Sigmoid colon (tissue), 7 donors: ENCODE results near the gene KAZN. TPM values are rescaled to one million over a fixed set of nuclear protein-coding genes. Genes with fewer than 3 reads are reported as not detected.

ENCODE experiments used
- DNase-seq: peaks from one replicate; pipeline ENCODE4 v3.0.0-alpha.2; 2019
- H3K27ac ChIP-seq, 4 donors: fragments of 200-600 bp; sonication (generic); one replicate each; pipeline ENCODE4 v1.5.1; 2016 to 2019; ENCODE audit warnings: mild to moderate bottlenecking in 1 of 4
- H3K27me3 ChIP-seq, 3 donors: fragments of 200-600 bp; sonication (generic); one replicate each; pipeline ENCODE4 v1.5.1; 2019; ENCODE audit warnings: mild to moderate bottlenecking in 1 of 3
- H3K36me3 ChIP-seq, 4 donors: fragments of 200-600 bp; sonication (generic); one replicate each; pipeline ENCODE4 v1.5.1; 2016 to 2019
- H3K4me1 ChIP-seq, 4 donors: fragments of 200-600 bp; sonication (generic); one replicate each; pipeline ENCODE4 v1.5.1; 2017 to 2019
- H3K4me3 ChIP-seq, 4 donors: fragments of 200-600 bp; sonication (generic); one replicate each; pipeline ENCODE4 v1.5.1; 2017 to 2019; ENCODE audit warnings: mild to moderate bottlenecking in 2 of 4, moderate library complexity in 1 of 4
- H3K9me3 ChIP-seq, 4 donors: fragments of 200-600 bp in 3 of 4; sonication (generic) in 3 of 4; one replicate each; pipeline versions ENCODE4 v1.5.1 to v1.6.1; 2013 to 2019
- CTCF ChIP-seq, 4 experiments: fragments of 450-650 bp in 3 of 4; fragments of 200-600 bp in 1 of 4; IDR thresholded peaks; one replicate each; pipeline ENCODE4 v1.5.1; 2016 to 2019; ENCODE audit warnings: antibody characterized with exemption in 4 of 4, mild to moderate bottlenecking in 3 of 4, moderate library complexity in 2 of 4
- EP300 ChIP-seq, 4 donors: sonication (generic); formaldehyde crosslinking; IDR thresholded peaks; one replicate each; pipeline ENCODE4 v1.6.1; 2017; ENCODE audit warnings: antibody characterized with exemption in 4 of 4
- POLR2A ChIP-seq, 2 donors: fragments of 450-650 bp; IDR thresholded peaks; one replicate each; pipeline ENCODE4 v1.6.1; 2016; ENCODE audit warnings: antibody characterized with exemption in 2 of 2, mild to moderate bottlenecking in 2 of 2, moderate library complexity in 2 of 2
- POLR2AphosphoS5 ChIP-seq, 4 donors: sonication (generic); formaldehyde crosslinking; IDR thresholded peaks; one replicate each; pipeline ENCODE4 v1.6.1; 2017; ENCODE audit warnings: antibody characterized with exemption in 4 of 4
- WGBS, 2 donors: extraction: QIAGEN DNeasy Blood & Tissue Kit; methylation state at CpG; one replicate each; pipeline ENCODE4 v1.1.7; 2013; 5-methylcytosine and 5-hydroxymethylcytosine counted together
- intact Hi-C: fragments of 100-400 bp; cut with DNase I; formaldehyde crosslinking; loops from one replicate; pipeline ENCODE4 v1.15.1; 2023
- polyA plus RNA-seq, 3 donors: library from polyadenylated mRNA; stranded (reverse); fragments of 200-250 nt; gene quantifications; one replicate each; pipeline ENCODE4 v1.2.3, GENCODE V29; 2013
- total RNA-seq, 4 donors: library from RNA; depleted of rRNA; stranded (reverse); fragments of >200 nt; gene quantifications; one replicate each; pipeline ENCODE4 v1.1.0, GENCODE V29; 2016
- donor health status: healthy with polysubstance abuse.
- donor health status: Bipolar disorder and iron deficiency.
- donor health status: healthy.

The KAZN gene
- total and polyA plus RNA-seq, 7 donors, result 2.5 to 11.4 (median 5.6) TPM

GRCh38 chr1:14841951-14842350 lies 243.5 kb downstream of the KAZN start:
- Histone ChIP-seq H3K36me3 (no peaks in the 10 kb centered on the region), H3K4me3 (no peak overlapping the region), H3K4me1 (no peaks in the 10 kb centered on the region), H3K27ac (no peak overlapping the region), H3K27me3 (no peaks in the 10 kb centered on the region), H3K9me3 (peaks cover 0 to 11% (median 7%) of the 10 kb centered on the region in 4 donors)
- TF ChIP-seq POLR2A (IDR thresholded peaks at IDR 0.05) (no peak), EP300 (IDR thresholded peaks at IDR 0.05) (no peak), POLR2AphosphoS5 (IDR thresholded peaks at IDR 0.05) (no peak), CTCF (IDR thresholded peaks at IDR 0.05) (no peak)
- no peak for DNase-seq
- intact Hi-C loops, result no loop called here

GRCh38 chr1:14842361-14842760 lies 243.9 kb downstream of the KAZN start:
- H3K4me3 ChIP-seq, result no peak overlapping the region
- no peak for TF ChIP-seq EP300 (IDR thresholded peaks at IDR 0.05)
- no peak for TF ChIP-seq POLR2AphosphoS5 (IDR thresholded peaks at IDR 0.05)
- TF ChIP-seq CTCF (IDR thresholded peaks at IDR 0.05), result no peak
- TF ChIP-seq POLR2A (IDR thresholded peaks at IDR 0.05), result no peak
- no peak for DNase-seq
- no peaks in the 10 kb centered on the region for H3K36me3 ChIP-seq
- H3K9me3 ChIP-seq, result peaks cover 0 to 11% (median 7%) of the 10 kb centered on the region in 4 donors
- 74 to 86% methylated on average over 4 of the region's 4 CpGs for WGBS, 2 donors
- no peaks in the 10 kb centered on the region for H3K4me1 ChIP-seq
- no peak overlapping the region for H3K27ac ChIP-seq
- intact Hi-C loops, result no loop called here
- H3K27me3 ChIP-seq, result no peaks in the 10 kb centered on the region

- Histone ChIP-seq H3K36me3 (no peaks in the 10 kb centered on the region), H3K4me3 (no peak overlapping the region), H3K4me1 (no peaks in the 10 kb centered on the region), H3K27ac (peak overlapping the region in 3 of 4 donors; percentile 19 to 43 (median 35)), H3K9me3 (peaks cover 0 to 11% (median 7%) of the 10 kb centered on the region in 4 donors), H3K27me3 (no peaks in the 10 kb centered on the region)
- DNase-seq, result no peak
- TF ChIP-seq EP300 (IDR thresholded peaks at IDR 0.05) (no peak), POLR2AphosphoS5 (IDR thresholded peaks at IDR 0.05) (no peak), POLR2A (IDR thresholded peaks at IDR 0.05) (no peak), CTCF (IDR thresholded peaks at IDR 0.05) (no peak)
- 73 to 82% methylated on average over 2 of the region's 2 CpGs for WGBS, 2 donors
- intact Hi-C loops, result no loop called here
Measured at GRCh38 chr1:14842891-14843290, 244.4 kb downstream of the KAZN start.

GRCh38 chr1:14843525-14843924 lies 245.0 kb downstream of the KAZN start:
- Histone ChIP-seq H3K36me3 (no peaks in the 10 kb centered on the region), H3K4me3 (no peak overlapping the region), H3K4me1 (no peaks in the 10 kb centered on the region), H3K9me3 (peaks cover 0 to 11% (median 7%) of the 10 kb centered on the region in 4 donors), H3K27ac (peak overlapping the region in 3 of 4 donors; percentile 19 to 43 (median 35)), H3K27me3 (no peaks in the 10 kb centered on the region)
- TF ChIP-seq EP300 (IDR thresholded peaks at IDR 0.05) (no peak), POLR2AphosphoS5 (IDR thresholded peaks at IDR 0.05) (no peak), POLR2A (IDR thresholded peaks at IDR 0.05) (no peak), CTCF (IDR thresholded peaks at IDR 0.05) (no peak)
- DNase-seq, result no peak
- intact Hi-C loops, result no loop called here
- 74 to 79% methylated on average over 6 of the region's 6 CpGs for WGBS, 2 donors

GRCh38 chr1:14844356-14844755 lies 245.9 kb downstream of the KAZN start:
- TF ChIP-seq POLR2A (IDR thresholded peaks at IDR 0.05) (no peak), CTCF (IDR thresholded peaks at IDR 0.05) (no peak), POLR2AphosphoS5 (IDR thresholded peaks at IDR 0.05) (no peak), EP300 (IDR thresholded peaks at IDR 0.05) (no peak)

More at GRCh38 chr1:14844356-14844755, 245.9 kb downstream of the KAZN start:
- 51 to 83% methylated on average over 2 of the region's 2 CpGs for WGBS, 2 donors
- Histone ChIP-seq H3K9me3 (peaks cover 0 to 11% (median 7%) of the 10 kb centered on the region in 4 donors), H3K27ac (no peak overlapping the region), H3K4me1 (no peaks in the 10 kb centered on the region), H3K4me3 (no peak overlapping the region), H3K27me3 (no peaks in the 10 kb centered on the region), H3K36me3 (no peaks in the 10 kb centered on the region)
- no peak for DNase-seq
- intact Hi-C loops, result no loop called here
